PC-9 (cell line): ENCODE measurements around the gene SLC26A5. TPM values are rescaled to one million over a fixed set of nuclear protein-coding genes. Genes with fewer than 3 reads are reported as not detected.

Experiments
- BruUV-seq: library from RNA; stranded (reverse); fragments of 400-500 nt; replicated peaks from 2 replicates; lab custom pipeline; 2021; lab: Mats Ljungman, UMichigan
- CTCF ChIA-PET: fragments of 300-600 bp; sonication (Branson Sonifier 250); formaldehyde crosslinking; loops from one replicate; lab custom pipeline; 2022; ENCODE audit warnings: antibody characterized with exemption; lab: Charles Lee
- POLR2A ChIA-PET: fragments of 300-600 bp; sonication (Branson Sonifier 250); formaldehyde crosslinking; loops from one replicate; lab custom pipeline; 2022; ENCODE audit warnings: antibody characterized with exemption; ENCODE audit not compliant: unreplicated experiment; lab: Charles Lee
- DNase-seq, 2 experiments: peaks; one replicate each; pipeline versions ENCODE4 v3.0.0 to v3.0.0-alpha.2; 2015 to 2022; ENCODE audit warnings: mixed read lengths in 1 of 2
- H2AFZ ChIP-seq: fragments of 200-600 bp; sonication (generic); 2 replicates; pipeline ENCODE4 v1.8.1; 2017; ENCODE audit warnings: antibody characterized with exemption
- H3F3A ChIP-seq: fragments of 200-600 bp; sonication (generic); 2 replicates; pipeline ENCODE4 v1.8.1; 2017; ENCODE audit warnings: antibody characterized with exemption, mild to moderate bottlenecking, low read depth; ENCODE audit not compliant: insufficient read depth
- H3K27ac ChIP-seq: fragments of 200-600 bp; sonication (generic); 2 replicates; pipeline ENCODE4 v1.6.1; 2016; ENCODE audit warnings: mixed run types
- H3K27me3 ChIP-seq: fragments of 200-600 bp; sonication (generic); 2 replicates; pipeline ENCODE4 v1.6.1; 2016; ENCODE audit warnings: low read depth, mixed run types; ENCODE audit not compliant: insufficient read depth
- H3K36me3 ChIP-seq: fragments of 200-600 bp; sonication (generic); 2 replicates; pipeline ENCODE4 v1.6.1; 2016; ENCODE audit warnings: low read depth, mixed run types
- H3K4me1 ChIP-seq: fragments of 200-600 bp; sonication (generic); replicated peaks from 2 replicates; pipeline ENCODE4 v1.6.1; 2016; ENCODE audit warnings: mixed run types; ENCODE audit not compliant: insufficient read depth
- H3K4me2 ChIP-seq: fragments of 200-600 bp; sonication (generic); 2 replicates; pipeline ENCODE4 v1.6.1; 2017; ENCODE audit warnings: mixed run types
- H3K4me3 ChIP-seq: fragments of 200-600 bp; sonication (generic); 2 replicates; pipeline ENCODE4 v1.6.1; 2016; ENCODE audit warnings: mixed run types
- H3K79me2 ChIP-seq: fragments of 200-600 bp; sonication (generic); 2 replicates; pipeline ENCODE4 v1.6.1; 2017; ENCODE audit warnings: low read depth, mixed run types
- H3K9me2 ChIP-seq: fragments of 200-600 bp; sonication (generic); 2 replicates; pipeline ENCODE4 v1.8.1; 2017; ENCODE audit warnings: mild to moderate bottlenecking; ENCODE audit not compliant: insufficient read depth
- H3K9me3 ChIP-seq: fragments of 200-600 bp; sonication (generic); 2 replicates; pipeline ENCODE4 v1.8.1; 2016; ENCODE audit warnings: low read depth; ENCODE audit not compliant: insufficient read depth
- H4K20me1 ChIP-seq: fragments of 200-600 bp; sonication (generic); 2 replicates; pipeline ENCODE4 v1.8.1; 2017; ENCODE audit not compliant: insufficient read depth
- CTCF ChIP-seq: fragments of 200-600 bp; sonication (generic); conservative IDR thresholded peaks from 2 replicates; pipeline ENCODE4 v1.6.1; 2017; ENCODE audit warnings: mixed run types, antibody characterized with exemption, mild to moderate bottlenecking, moderate library complexity
- EZH2 ChIP-seq: fragments of 200-600 bp; sonication (generic); IDR thresholded peaks from 2 replicates; pipeline ENCODE4 v1.8.0; 2017; ENCODE audit warnings: antibody characterized with exemption, low read depth
- intact Hi-C: fragments of 100-400 bp; cut with micrococcal nuclease; formaldehyde crosslinking; loops from one replicate; pipeline ENCODE4 v1.10.0; 2022; ENCODE audit not compliant: unreplicated experiment
- total RNA-seq: library from RNA; stranded (reverse); gene quantifications from 2 replicates; pipeline ENCODE4 v1.2.3, GENCODE V29; 2021

The SLC26A5 gene
- total RNA-seq, 1 experiment from 2014 or later = not detected

- Histone ChIP-seq H3K9me2 (no peaks in the 10 kb centered on the region), H3K4me3 (no peak overlapping the region), H3K27me3 (peaks cover 17% of the 10 kb centered on the region; the same call in 1 of the 2 replicates), H3K79me2 (no peaks in the 10 kb centered on the region), H3K9me3 (no peaks in the 10 kb centered on the region), H2AFZ (no peak overlapping the region), H4K20me1 (no peaks in the 10 kb centered on the region), H3K4me1 (no peaks in the 10 kb centered on the region), H3K4me2 (no peak overlapping the region), H3K27ac (no peak overlapping the region), H3F3A (no peaks in the 10 kb centered on the region), H3K36me3 (no peaks in the 10 kb centered on the region)
- TF ChIP-seq EZH2 (no peak), CTCF (no peak)
- peak in 1 of 2 experiments; percentile 54 for DNase-seq
- intact Hi-C loops = no loop called here
- ChIA-PET CTCF (no interaction called here), POLR2A (no interaction called here)
- BruUV-seq = no TSS peak
Measured at GRCh38 chr7:103391976-103392375, 54.0 kb downstream of the SLC26A5 start.

GRCh38 chr7:103391150-103391549 is 54.9 kb downstream of the SLC26A5 start:
- peaks cover 17% of the 10 kb centered on the region; the same call in 1 of the 2 replicates for H3K27me3 ChIP-seq

GRCh38 chr7:103389263-103389662 is 56.7 kb downstream of the SLC26A5 start:
- no peak for DNase-seq
- Histone ChIP-seq H3K9me3 (no peaks in the 10 kb centered on the region), H3K36me3 (no peaks in the 10 kb centered on the region), H3K4me3 (no peak overlapping the region), H3K27me3 (peaks cover 17% of the 10 kb centered on the region; the same call in 1 of the 2 replicates), H3K27ac (no peak overlapping the region), H3K9me2 (no peaks in the 10 kb centered on the region), H2AFZ (no peak overlapping the region), H3K4me2 (no peak overlapping the region), H4K20me1 (no peaks in the 10 kb centered on the region), H3F3A (no peaks in the 10 kb centered on the region), H3K4me1 (no peaks in the 10 kb centered on the region), H3K79me2 (no peaks in the 10 kb centered on the region)
- ChIA-PET POLR2A (no interaction called here), CTCF (no interaction called here)
- intact Hi-C loops = no loop called here
- BruUV-seq = no TSS peak
- TF ChIP-seq CTCF (no peak), EZH2 (no peak)

More at GRCh38 chr7:103391150-103391549, 54.9 kb downstream of the SLC26A5 start:
- BruUV-seq = no TSS peak
- Histone ChIP-seq H3K79me2 (no peaks in the 10 kb centered on the region), H3F3A (no peaks in the 10 kb centered on the region), H3K27ac (no peak overlapping the region), H3K4me3 (no peak overlapping the region), H3K9me2 (no peaks in the 10 kb centered on the region), H4K20me1 (no peaks in the 10 kb centered on the region), H3K4me1 (no peaks in the 10 kb centered on the region), H3K4me2 (no peak overlapping the region), H3K9me3 (no peaks in the 10 kb centered on the region), H3K36me3 (no peaks in the 10 kb centered on the region), H2AFZ (no peak overlapping the region)
- TF ChIP-seq CTCF (no peak), EZH2 (no peak)
- DNase-seq = no peak
- POLR2A ChIA-PET = interaction anchor here (0.7 kb wide), 1 partner anchor 1393 kb away, joined by 3 read pairs; no protein-coding TSS in a partner anchor
- intact Hi-C loops = no loop called here
- CTCF ChIA-PET = no interaction called here
